Activated CD4-positive, CD25-positive, alpha-beta regulatory T cell treated with anti-CD3 and anti-CD28 coated beads, Interleukin-2, amount 50 U/mL, for 16 hours (primary cell): ENCODE measurements around the gene GTSF1L.
A peak's percentile ranks its signal among the peaks of the same experiment; 100 is the strongest.
"Not testable (repeated sequence)": the region's sequence is repeated elsewhere in the genome, so short reads cannot be mapped to it uniquely, and the experiment has no call there.

Experiments
- DNase-seq: peaks from one replicate; pipeline ENCODE4 v3.0.0-alpha.2; 2020; ENCODE audit warnings: low read depth, low spot score

GTSF1L gene

DNA sequence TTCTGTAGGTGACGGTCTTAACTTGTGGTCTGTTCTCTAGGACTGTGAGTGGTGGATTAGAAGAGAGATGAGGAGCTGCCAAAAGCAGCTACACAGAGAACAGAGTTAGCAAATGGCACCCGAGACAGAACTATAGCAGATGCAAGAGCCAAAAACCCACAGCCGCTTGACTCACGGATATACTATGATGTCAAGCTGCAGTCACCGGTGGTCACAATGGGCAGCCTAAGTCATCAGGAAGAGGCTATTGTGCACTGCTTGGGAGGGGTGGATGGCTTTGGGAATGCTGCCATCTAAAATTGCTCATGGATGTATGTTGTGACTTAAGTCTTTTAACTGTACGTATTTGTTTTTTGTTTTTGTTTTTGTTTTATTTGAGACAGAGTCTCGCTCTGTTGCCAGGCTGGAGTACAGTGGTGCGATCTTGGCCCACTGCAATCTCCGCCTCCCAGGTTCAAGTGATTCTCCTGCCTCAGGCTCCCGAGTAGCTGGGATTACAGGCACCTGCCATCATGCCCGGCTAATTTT is at the start of gene GTSF1L:
GTSF1L (minus strand) TSS at position 192 of the 528 bp plus-strand sequence. CDS start 308 bp downstream, outside the sequence.
- no peak for DNase-seq

DNA sequence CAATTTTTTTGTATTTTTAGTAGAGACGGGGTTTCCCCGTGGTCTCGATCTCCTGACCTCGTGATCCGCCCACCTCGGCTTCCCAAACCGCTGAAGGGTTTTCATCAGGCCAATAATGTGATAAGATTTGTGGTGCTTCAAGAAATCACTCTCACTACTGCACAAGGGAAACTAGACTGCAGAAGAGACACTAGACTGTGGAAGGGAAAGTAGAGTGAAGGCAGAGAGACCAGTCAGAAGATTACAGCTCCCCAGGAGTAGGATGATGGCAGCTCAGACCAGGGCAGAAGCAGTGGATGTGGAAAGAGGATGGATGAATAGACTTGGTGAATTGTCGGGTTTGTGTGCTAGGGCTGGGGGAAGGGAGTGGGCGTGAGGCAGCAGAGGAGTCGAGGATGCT is 48.0 kb upstream of the GTSF1L start:
- DNase-seq = no peak

DNA sequence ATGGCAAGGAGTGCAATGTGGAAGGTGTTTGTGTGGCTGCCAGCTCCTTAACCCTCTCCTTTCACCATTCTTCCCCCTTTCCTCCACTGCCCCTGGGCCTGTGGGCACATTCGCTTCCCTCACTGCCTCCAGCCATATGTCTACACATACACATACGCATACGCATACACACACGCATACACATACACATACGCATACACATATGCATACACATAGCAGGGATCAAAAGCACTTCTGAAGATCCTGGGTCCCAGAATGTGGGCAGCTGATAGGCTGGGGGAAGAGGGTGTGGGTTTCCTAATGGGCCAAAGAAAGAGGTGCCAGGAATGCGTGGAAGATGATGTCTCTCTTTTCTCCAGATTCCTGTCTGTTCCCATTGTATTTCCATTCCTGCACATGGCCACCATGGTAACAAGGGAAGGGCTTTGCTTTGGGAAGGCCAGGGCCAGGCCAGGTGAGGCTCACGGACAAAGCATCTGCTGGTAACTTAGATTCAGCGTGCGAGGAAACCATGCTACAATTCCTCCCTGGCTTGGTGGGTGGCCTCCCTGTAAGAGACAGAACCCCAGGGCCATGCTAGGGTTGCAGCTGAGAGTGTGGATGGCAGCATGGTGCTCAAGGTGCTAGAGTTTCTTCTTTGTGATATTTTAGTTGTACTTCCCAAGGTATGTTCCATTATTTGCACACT is 44.8 kb upstream of the GTSF1L start:
- no peak for DNase-seq

DNA sequence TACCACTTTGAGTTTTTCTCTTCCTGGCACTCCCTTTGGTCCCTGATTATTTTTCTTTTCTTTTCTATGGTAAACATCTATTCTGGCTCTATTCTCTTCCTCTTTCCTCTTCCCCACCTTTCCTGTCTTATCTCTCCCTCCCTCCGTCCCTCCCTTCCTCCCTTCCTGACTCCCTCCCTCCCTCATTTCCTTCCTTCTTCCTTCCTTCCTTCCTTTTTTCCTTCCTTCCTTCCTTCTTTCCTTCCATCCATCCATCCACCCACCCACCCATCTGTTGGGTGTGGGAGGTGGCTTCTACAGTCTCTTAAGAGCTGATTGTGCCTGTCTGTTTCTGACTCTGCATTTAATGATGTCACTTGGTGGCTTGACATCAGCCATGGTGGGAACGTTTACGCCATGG is 43.5 kb upstream of the GTSF1L start:
- no peak for DNase-seq

DNA sequence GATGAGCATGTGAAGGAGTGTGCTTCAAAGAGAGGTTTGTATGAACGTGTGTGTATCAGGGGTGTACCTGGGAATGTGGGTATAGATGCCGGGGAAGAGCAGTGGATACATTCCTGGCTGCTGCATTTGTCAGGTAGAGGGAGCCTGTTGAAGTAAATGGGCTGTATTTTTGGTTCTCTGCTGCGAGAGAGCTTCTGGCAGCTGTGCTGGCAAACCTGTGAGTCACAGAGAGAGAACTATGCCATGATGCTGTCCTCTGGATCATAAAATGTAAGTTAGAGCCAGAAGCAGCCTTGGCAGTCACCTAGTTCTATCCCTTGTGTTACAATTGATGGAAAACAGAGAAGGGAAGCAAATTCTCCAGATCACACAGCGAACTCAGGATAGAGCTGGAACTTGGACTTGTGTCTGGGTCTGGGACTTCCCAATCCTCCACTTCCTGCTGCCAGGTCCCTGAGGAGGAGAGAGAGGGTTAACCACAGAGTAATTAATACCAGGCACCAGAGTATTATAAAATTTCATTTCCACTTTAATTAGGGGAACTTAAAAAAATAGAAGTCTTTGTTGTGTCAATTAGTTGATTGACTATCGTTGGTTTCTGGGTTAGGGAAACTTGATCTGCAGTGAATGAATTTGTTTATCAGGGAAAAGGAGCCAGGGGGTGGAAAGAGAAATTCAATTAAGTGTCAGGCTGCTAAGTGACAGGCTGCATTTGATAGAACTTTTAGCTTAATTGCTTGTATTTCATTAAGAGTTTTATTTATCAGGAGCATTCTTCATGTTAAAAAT is 41.1 kb upstream of the GTSF1L start:
- no peak for DNase-seq

DNA sequence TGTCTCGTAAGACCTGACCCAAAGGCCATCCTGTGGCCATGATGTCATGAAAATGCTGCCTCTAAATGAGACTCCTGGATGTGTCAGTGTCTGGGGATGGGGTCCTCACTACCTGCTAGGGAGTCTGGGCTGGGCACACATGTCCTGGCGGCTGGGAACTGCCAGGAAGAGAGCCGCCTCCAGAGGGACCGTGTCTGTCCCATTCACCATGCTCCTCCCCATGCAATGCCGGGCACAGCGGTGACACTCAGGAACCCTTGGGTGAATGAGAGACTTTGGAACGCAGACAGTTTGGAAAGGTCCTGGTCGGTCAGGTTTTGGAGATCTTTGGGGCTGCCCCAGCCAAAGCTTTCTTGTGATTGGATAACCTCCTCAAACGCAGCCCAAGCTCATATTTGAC is 40.1 kb upstream of the GTSF1L start:
- DNase-seq = no peak

DNA sequence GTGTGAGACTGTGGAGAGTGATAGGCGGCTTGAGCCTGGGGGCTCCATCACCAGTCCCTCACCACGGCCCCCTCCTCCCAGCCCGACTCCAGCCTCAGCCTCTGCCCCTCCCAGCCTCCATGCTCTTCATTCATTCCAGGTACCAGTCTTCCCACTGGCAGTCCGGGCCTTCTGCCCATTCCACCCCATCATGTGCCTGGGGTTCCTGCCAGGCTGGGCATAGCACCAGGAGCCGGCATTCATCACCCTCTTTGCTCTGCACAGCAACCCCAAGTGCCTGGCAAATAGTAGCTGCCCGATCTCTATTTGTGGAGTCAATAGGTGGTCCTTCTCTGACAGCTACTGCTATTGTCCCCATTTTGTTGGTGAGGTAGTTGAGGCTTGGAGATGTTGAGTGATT is 39.6 kb upstream of the GTSF1L start:
- DNase-seq = no peak

DNA sequence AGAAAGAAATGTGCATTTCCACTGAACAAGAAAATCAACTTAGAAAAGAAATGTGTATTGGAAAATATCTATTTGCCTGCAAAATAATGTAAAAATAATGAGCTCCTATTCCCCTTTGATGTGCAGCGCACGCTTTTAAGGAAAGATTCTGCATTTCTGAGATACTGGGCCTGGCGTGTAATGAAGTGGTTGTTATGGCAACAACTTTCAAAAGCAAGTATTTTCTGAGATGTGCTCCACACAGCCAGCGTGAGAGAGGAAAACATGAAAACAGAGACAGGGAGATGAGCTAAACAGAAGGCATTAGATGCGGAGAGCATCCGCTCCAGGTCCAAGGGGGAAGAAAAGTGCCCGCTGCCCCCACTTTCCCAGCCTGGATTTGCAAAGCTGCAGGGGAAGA is 39.1 kb upstream of the GTSF1L start:
- DNase-seq = no peak

DNA sequence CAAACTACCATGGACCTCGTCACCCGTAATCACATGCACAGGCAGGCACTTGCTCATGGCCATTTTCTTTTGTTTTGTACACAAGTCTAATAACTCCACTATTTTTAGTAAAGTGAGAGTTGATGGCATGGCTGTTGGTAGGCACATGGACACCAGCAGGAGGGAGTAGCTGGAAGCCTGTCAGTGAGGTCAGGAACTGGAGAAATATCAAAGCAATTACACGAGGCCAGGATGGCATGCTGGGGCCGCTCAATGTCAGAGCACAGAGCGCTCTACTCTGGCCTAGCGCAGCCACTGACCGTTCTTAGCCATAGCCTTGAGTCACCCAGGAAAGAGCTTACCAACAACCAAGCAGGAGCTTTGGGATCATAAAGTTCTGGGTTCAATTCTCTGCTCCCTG is 36.1 kb upstream of the GTSF1L start:
- DNase-seq = no peak

DNA sequence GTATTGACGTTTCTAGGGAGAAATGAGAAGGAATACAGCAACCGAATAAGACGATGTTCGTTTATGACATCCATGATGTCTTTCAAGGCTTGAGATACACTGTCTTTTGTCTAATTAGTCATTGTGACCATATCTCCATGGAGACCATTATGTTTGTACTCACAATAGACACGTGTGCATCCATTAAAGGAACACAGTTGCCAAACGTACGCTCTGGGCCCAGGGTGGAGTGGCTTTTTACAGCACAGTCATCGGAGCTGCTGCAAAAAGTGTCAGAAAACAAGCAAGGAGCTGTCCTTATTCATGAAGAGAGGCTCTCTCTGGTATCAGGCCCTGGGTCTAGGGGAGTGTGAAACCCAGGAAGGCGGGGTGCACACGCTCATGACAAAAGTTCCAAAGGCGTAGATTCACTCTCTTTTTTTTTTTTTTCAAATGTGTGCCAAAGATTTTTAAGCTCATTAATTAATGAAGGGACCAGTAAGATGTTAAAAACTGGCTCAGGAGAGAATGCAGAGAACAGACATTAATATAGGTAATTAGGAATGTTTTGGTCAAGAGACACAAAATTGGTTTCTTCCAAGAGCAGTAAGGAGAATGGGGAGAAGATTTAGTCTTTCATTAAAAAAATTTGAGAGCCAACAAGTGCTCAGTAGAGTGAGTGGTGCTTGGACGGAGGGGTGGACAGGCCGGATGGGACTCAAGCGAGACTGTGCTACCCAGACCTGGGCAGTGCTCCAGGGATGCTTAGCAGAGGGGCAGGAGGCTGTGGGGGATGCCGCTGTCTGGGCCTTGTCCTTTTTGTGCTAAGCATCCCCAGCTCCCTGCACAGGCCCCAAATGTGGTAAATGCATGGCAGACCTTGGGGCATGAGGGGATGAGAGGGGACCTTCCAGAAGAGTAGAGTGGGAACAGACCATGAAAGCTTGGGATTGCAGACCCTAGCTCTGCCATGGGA is 34.9 kb upstream of the GTSF1L start:
- DNase-seq = no peak

DNA sequence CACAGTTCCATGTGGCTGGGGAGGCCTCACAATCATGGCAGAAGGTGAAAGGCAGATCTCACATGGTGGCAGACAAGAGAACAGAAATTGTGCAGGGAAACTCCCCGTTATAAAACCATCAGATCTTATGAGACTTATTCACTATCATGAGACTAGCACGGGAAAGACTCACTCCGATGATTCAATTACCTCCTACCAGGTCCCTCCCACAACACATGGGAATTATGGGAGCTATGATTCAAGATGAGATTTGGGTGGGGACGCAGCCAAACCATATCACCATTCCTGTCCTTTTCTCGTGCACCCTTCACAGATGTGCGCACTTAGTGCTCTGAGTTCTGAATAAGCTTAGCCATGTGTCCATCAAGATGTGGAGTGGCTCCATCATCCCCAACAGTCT is 31.1 kb upstream of the GTSF1L start:
- DNase-seq = not testable (repeated sequence)

DNA sequence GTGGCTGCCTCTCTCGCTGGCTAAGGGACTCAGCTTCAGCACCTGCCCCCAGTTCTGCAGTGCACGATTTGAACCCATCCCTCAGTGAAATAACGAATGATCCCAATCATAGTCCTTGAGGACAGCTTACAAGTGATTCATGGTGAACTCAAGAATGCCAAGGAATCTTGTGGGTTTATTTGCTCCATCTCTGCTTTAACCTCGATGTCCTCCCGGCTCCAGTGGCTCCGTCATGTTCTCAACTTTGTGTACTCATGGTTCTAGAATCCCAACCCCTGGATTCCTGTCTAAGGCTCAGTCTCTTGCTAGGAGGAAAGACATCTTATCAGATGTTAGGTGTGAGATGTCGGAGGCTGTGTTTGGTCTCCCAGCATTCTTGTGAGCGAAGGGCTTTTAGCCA is 29.0 kb upstream of the GTSF1L start:
- no peak for DNase-seq

DNA sequence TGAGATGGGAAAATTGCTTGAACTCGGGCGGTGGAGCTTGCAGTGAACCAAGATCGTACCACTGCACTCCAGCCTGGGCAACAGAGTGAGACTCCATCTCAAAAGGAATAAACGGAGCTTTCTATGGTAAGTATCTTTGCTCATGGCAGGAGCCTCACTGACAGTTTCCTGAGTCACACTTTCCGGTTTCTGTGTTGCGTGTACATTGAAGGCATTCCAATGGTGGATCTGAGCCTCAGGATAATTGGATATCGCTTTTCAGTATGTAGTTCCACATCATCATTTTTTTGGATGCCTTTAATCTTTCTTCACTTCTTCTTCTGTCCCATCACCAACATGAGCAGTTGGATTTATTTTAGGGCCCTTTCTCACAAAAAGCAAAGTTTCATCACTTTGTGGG is 28.6 kb upstream of the GTSF1L start:
- no peak for DNase-seq

DNA sequence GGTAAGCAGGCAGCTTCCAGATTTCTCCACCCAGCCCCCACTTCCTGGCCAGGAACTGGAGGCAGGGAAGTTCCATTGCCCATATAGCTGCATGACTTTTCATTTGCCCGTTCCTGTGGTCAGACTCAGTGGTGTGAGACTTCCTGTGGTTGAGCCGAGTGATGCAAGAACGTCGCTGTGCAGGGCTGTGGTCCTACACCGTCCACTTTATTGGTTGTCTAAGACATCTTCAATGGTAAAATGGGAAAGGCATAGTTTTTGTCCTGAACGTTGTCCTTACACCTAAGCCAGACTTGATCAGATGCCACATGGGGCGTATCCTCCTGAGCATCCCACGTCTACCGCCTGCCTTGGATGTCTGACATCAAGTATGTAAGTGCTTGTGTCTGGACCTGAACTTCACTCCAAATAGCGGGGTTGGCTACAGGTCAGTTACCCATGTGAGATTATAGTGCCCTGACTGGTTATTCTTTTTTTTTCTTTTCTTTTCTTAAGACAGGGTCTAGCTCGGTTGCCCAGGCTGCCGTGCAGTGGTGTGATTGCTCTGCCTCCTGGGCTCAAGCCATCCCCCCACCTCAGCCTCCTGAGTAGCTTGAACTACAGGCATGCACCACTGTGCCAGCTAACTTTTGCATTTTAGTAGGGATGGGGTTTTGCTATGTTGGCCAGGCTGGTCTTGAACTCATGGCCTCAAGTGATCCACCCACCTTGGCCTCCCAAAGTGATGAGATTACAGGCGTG is 25.9 kb upstream of the GTSF1L start:
- DNase-seq = no peak

DNA sequence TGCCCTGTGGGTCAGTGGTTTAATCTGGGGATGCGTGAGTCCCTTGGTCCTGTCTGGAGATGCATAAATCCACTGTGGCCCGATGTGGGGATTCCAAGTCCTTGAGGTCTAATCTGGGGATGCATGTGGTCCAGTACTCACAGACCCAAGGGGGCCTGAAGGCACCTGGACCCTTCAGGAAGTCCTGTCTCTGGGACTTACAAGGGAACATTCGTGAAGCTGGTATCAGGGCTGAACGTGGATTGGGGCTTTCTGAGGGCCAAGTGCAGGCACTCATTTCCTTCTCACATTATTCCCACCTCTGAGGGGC is 25.2 kb upstream of the GTSF1L start:
- DNase-seq = no peak

DNA sequence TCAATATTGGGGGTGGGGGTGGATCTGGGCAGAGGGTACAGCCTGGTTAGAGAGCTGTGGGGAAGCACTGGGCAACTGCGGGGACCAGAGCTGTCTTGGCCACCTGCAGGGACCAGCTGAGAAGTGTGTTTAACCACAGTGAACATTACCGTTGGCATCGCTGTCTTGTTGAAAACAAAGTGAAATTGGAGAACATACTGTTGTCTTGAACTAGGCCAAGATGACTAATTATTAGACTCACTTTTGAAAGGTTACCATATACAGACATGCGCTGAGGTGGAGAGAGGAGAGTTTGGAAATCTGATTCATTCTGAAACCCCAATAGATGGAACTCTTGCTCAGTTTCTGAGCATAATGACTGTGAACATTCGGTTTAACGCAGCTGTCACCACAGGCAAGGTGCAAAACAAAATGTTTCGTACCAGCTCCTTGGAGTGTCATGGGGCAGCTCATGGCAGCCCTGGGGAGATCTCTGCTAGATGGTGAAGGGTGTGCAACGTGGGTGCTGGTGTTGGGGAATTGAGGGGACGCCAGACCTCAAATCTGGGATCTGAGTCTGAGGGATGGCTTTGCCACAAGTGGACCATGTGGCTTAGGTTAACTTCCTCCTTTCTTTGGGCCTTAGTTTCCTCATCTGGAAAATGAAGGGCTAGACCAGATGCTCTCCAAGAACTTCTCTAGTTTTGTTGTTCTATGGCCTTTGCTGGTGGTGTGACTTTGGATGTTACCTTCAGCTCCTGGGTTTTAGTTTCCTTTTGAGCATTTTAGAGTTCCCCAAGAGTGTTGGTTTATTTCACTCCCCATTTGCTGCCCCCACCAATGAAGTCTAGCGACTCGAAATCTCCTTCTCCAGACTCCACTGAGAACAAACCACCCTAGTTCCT is 24.6 kb upstream of the GTSF1L start:
- peak; percentile 36 for DNase-seq

DNA sequence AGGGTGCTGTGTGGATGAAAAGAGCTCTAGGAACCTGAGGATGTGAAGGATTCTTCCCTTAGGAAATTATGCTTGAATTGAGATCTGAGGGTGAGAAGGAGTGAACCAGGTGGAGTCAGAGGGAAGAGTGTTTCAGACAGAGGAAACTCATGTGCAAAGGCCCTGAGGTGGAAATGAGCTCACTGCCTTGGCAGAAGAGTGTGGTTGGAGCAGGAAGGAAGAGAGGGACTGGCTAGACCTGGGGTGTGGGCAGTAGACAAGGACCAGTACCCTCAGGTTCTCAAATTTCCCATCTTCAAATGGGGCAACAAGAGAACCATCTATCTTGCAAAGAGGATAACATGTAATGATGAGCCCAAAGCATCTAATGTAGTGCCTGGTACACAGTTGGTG is 24.0 kb upstream of the GTSF1L start:
- no peak for DNase-seq

DNA sequence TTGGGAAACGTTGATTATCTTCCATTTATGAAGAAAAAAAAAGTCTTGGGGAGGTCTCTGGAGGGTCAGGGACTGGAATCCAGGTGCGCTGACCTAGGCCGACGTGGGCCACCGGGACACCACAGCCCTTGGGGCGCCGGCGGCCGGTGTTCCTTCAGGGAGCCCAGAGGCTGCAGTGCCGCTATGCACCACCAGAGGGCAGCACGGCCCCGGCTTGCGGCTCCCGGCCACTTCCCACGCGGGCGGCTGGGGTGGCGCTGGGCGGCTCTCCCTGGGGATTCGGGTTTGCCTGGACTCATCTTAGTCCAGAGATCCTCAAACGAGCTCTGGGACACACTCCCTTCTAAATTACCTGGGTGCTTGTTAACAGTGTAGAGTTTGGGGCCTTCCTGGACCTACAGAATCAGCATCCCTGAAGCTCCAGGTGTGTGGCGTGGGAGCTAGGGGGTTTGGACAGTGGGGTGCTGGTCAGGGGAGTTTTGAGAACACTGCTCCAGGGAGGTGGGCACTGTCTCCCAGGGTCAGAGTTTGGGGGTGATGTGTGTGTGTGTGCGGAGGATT is 23.0 kb upstream of the GTSF1L start:
- peak; percentile 76 for DNase-seq

DNA sequence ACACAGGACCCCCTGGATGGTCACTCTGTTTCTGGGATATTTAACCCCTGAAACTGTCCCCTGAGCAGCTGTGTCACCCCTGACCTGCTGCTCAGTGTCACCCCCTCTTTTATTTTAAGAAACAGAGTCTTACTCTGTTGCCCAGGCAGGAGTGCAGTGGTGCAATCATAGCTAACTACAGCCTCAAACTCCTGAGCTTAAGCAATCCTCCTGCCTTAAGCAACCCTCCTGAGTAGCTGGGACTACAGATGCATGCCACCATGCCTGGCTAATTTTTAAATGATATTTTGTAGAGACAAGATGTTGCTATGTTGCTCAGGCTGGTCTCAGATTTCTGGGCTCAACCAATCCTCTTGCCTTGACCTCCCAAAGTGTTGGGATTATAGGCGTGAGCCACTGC is 21.5 kb upstream of the GTSF1L start:
- no peak for DNase-seq
